Measurements from ENCODE around the gene XXYLT1. TPM values are rescaled to one million over a fixed set of nuclear protein-coding genes. Genes with fewer than 3 reads are reported as not detected.

XXYLT1 gene
- total RNA-seq, 1 donor from 2014 or later = 42.9 TPM

GRCh38 chr3:195226445-195226844, 44.5 kb downstream of the XXYLT1 start:
- H3K9me3 Mint-ChIP-seq = peaks cover 19% of the 10 kb centered on the region
- TF ChIP-seq CTCF (IDR thresholded peaks at IDR 0.05; ENCODE audit: unreplicated experiment) = no peak
- DNase-seq (ENCODE audit: low spot score in 2 of 2, unreplicated experiment in 2 of 2) = peak in 1 of 2 experiments; percentile 9
- no peak overlapping the region for H3K27ac Mint-ChIP-seq
- no peaks in the 10 kb centered on the region for H3K27me3 Mint-ChIP-seq (ENCODE audit: low read depth)
- no peak overlapping the region for H3K4me3 Mint-ChIP-seq
- peaks cover 14% of the 10 kb centered on the region for H3K36me3 Mint-ChIP-seq
- peaks cover 7% of the 10 kb centered on the region for H3K4me1 Mint-ChIP-seq

DNA sequence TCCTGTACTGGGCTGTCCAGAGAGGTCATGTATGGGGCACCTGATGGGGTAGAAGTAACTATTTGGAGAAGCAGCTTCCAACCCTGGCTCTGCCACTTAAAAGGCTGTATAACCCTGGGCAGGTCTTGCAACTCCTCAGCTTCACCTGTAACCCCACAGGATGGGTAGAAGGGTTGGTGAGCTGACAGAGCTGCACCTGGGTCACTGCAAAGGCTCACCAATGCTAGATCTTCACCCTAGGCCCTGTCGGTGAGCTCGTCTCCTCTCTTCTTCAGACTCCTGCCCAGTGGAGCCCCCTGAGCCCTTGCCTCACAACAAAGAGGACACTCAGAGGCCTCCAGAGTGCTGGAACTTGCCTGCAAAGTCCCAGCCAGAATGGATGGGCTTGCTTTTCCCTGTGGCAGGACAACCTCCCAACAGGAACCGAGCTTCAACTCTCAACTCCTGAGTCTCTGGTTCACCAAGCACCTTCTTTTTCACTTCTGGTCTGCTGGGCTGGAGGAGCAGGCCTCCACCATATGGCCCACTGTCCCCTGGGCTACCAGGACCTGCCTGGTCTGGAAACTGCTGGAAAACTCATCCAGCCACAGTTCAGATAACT, 45.9 kb downstream of the XXYLT1 start:
- peaks cover 14% of the 10 kb centered on the region for H3K36me3 Mint-ChIP-seq
- peak in 1 of 2 experiments; percentile 31 for DNase-seq (ENCODE audit: low spot score in 2 of 2, unreplicated experiment in 2 of 2)
- no peak overlapping the region for H3K4me3 Mint-ChIP-seq
- H3K27me3 Mint-ChIP-seq (ENCODE audit: low read depth) = no peaks in the 10 kb centered on the region
- no peak for TF ChIP-seq CTCF (IDR thresholded peaks at IDR 0.05; ENCODE audit: unreplicated experiment)
- no peak overlapping the region for H3K27ac Mint-ChIP-seq
- peaks cover 6% of the 10 kb centered on the region for H3K9me3 Mint-ChIP-seq
- H3K4me1 Mint-ChIP-seq = peaks cover 8% of the 10 kb centered on the region

GRCh38 chr3:195224156-195224979, 46.6 kb downstream of the XXYLT1 start:
- peaks cover 14% of the 10 kb centered on the region for H3K36me3 Mint-ChIP-seq
- no peaks in the 10 kb centered on the region for H3K27me3 Mint-ChIP-seq (ENCODE audit: low read depth)
- H3K4me3 Mint-ChIP-seq = no peak overlapping the region
- peaks cover 8% of the 10 kb centered on the region for H3K4me1 Mint-ChIP-seq
- H3K9me3 Mint-ChIP-seq = peaks cover under 1% of the 10 kb centered on the region
- peak in 1 of 2 experiments; percentile 27 for DNase-seq (ENCODE audit: low spot score in 2 of 2, unreplicated experiment in 2 of 2)
- no peak for TF ChIP-seq CTCF (IDR thresholded peaks at IDR 0.05; ENCODE audit: unreplicated experiment)
- no peak overlapping the region for H3K27ac Mint-ChIP-seq

GRCh38 chr3:195221876-195222617, 48.9 kb downstream of the XXYLT1 start:
- no peak for TF ChIP-seq CTCF (IDR thresholded peaks at IDR 0.05; ENCODE audit: unreplicated experiment)
- Mint-ChIP-seq H3K27ac (peak overlapping the region; percentile 67), H3K4me1 (peaks cover 8% of the 10 kb centered on the region), H3K27me3 (ENCODE audit: low read depth) (no peaks in the 10 kb centered on the region), H3K36me3 (peaks cover 14% of the 10 kb centered on the region), H3K4me3 (no peak overlapping the region), H3K9me3 (no peaks in the 10 kb centered on the region)
- peak in 1 of 2 experiments; percentile 28 for DNase-seq (ENCODE audit: low spot score in 2 of 2, unreplicated experiment in 2 of 2)

DNA sequence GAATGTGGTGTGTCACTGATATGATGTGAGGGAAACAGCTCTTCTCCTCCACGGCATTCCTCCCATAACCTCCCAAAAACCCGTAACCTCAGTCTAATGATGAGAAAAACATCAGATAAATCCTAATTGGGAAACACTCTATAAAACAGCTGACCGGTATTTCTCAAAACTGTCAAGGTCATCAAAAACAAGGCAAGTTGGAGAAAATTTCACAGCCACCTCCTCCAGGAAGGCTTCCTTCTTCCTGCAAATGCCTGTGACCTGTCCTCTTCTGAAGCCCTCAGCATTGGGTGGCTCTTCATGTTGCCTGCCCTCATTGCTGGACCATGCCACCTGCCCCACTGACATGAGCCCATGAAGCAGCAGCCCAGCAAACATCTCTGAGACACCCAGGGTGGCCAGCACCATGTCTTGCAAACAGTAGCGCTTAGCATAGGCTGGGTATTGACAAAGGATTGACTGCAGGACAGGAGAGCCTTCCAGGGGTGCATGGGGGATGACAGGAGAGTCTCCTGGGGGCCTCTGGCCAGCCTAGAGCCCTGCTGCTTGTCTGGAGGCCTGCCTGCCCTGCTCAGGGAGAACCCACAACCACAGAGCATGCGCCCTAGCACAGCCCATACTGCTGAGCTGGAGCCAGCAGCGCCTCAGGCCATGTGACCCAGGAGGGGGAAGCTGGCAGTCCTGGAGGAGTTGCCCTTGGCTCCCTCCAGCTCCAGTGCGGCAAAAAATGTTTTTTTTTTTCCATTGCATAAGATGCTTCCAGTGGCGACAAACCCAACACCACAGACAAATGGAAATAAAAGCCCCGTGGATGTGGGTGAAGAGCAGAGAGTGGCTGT, 49.7 kb downstream of the XXYLT1 start:
- peak in 1 of 2 experiments; percentile 36 for DNase-seq (ENCODE audit: low spot score in 2 of 2, unreplicated experiment in 2 of 2)
- no peak overlapping the region for H3K4me3 Mint-ChIP-seq
- peak overlapping the region; percentile 67 for H3K27ac Mint-ChIP-seq
- H3K9me3 Mint-ChIP-seq = no peaks in the 10 kb centered on the region
- H3K36me3 Mint-ChIP-seq = peaks cover 6% of the 10 kb centered on the region
- peaks cover 5% of the 10 kb centered on the region for H3K4me1 Mint-ChIP-seq
- TF ChIP-seq CTCF (IDR thresholded peaks at IDR 0.05; ENCODE audit: unreplicated experiment) = no peak
- no peaks in the 10 kb centered on the region for H3K27me3 Mint-ChIP-seq (ENCODE audit: low read depth)
